Calu3 (cell line): ENCODE data around the gene SPEM2. TPM values are rescaled to one million over a fixed set of nuclear protein-coding genes. Genes with fewer than 3 reads are reported as not detected.
"Not testable (repeated sequence)": the region's sequence is repeated elsewhere in the genome, so short reads cannot be mapped to it uniquely, and the experiment has no call there.

Experiments used
- BruUV-seq: library from RNA; stranded (reverse); fragments of 400-500 nt; replicated peaks from 2 replicates; lab custom pipeline; 2021; lab: Mats Ljungman, UMichigan
- CTCF ChIA-PET: fragments of 300-600 bp; sonication (Branson Sonifier 250); formaldehyde crosslinking; loops from one replicate; lab custom pipeline; 2022; ENCODE audit warnings: antibody characterized with exemption; lab: Charles Lee
- DNase-seq: peaks from one replicate; pipeline ENCODE4 v3.0.0; 2022
- H3K27ac Mint-ChIP-seq: one replicate; pipeline ENCODE4 v1.8.0; 2022; ENCODE audit warnings: mixed read lengths; ENCODE audit not compliant: unreplicated experiment
- H3K27me3 Mint-ChIP-seq: one replicate; pipeline ENCODE4 v1.8.0; 2022; ENCODE audit warnings: mixed read lengths; ENCODE audit not compliant: unreplicated experiment
- H3K36me3 Mint-ChIP-seq: one replicate; pipeline ENCODE4 v1.8.0; 2022; ENCODE audit warnings: mild to moderate bottlenecking, moderate library complexity, mixed read lengths; ENCODE audit not compliant: insufficient read depth, unreplicated experiment
- H3K4me1 Mint-ChIP-seq: one replicate; pipeline ENCODE4 v1.8.0; 2022; ENCODE audit warnings: mild to moderate bottlenecking, low read depth, mixed read lengths; ENCODE audit not compliant: unreplicated experiment
- H3K4me3 Mint-ChIP-seq: one replicate; pipeline ENCODE4 v1.8.0; 2022; ENCODE audit warnings: mild to moderate bottlenecking, low read depth, moderate library complexity, mixed read lengths; ENCODE audit not compliant: unreplicated experiment
- H3K9me3 Mint-ChIP-seq: one replicate; pipeline ENCODE4 v1.8.0; 2022; ENCODE audit warnings: low read depth, mixed read lengths; ENCODE audit not compliant: unreplicated experiment
- intact Hi-C: fragments of 100-400 bp; cut with micrococcal nuclease; formaldehyde crosslinking; loops from one replicate; pipeline ENCODE4 v1.10.0; 2022; ENCODE audit not compliant: unreplicated experiment
- total RNA-seq: library from RNA; stranded (reverse); gene quantifications from 2 replicates; pipeline ENCODE4 v1.2.3, GENCODE V29; 2022
- TF ChIP-seq, protein P1 (sequence below): fragments of 200-600 bp; IDR thresholded peaks from one replicate; pipeline ENCODE4 v1.8.0; 2022; ENCODE audit warnings: antibody characterized with exemption; ENCODE audit not compliant: unreplicated experiment

Gene SPEM2
- total RNA-seq, 1 experiment from 2014 or later: not detected

DNA sequence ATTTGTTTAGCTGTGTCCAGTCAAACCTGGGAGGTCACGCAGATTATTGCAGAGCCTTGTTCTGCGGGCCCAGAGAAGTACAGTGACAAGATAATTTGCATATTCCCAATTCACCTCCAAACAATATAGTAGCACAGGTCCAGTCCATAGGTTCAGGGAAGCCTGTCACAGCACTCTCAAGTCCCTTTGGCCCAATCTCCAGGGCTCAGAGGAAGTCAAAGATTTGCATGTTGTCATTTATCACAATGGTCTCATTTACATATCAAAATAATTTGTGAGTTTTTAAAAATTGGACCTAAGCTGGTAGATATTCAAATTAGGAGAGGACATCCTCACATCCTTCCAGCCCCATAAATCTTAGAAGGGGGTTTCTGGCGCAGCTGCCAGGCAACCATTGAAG, 42.1 kb downstream of the SPEM2 start:
- Mint-ChIP-seq H3K4me1 (no peaks in the 10 kb centered on the region), H3K27me3 (no peaks in the 10 kb centered on the region), H3K27ac (no peak overlapping the region), H3K36me3 (peaks cover 15% of the 10 kb centered on the region), H3K4me3 (no peak overlapping the region), H3K9me3 (no peaks in the 10 kb centered on the region)
- CTCF ChIA-PET: no interaction called here
- intact Hi-C loops: no loop called here
- no TSS peak for BruUV-seq
- DNase-seq: no peak
- TF ChIP-seq, protein P1, sequence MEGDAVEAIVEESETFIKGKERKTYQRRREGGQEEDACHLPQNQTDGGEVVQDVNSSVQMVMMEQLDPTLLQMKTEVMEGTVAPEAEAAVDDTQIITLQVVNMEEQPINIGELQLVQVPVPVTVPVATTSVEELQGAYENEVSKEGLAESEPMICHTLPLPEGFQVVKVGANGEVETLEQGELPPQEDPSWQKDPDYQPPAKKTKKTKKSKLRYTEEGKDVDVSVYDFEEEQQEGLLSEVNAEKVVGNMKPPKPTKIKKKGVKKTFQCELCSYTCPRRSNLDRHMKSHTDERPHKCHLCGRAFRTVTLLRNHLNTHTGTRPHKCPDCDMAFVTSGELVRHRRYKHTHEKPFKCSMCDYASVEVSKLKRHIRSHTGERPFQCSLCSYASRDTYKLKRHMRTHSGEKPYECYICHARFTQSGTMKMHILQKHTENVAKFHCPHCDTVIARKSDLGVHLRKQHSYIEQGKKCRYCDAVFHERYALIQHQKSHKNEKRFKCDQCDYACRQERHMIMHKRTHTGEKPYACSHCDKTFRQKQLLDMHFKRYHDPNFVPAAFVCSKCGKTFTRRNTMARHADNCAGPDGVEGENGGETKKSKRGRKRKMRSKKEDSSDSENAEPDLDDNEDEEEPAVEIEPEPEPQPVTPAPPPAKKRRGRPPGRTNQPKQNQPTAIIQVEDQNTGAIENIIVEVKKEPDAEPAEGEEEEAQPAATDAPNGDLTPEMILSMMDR: no peak

DNA sequence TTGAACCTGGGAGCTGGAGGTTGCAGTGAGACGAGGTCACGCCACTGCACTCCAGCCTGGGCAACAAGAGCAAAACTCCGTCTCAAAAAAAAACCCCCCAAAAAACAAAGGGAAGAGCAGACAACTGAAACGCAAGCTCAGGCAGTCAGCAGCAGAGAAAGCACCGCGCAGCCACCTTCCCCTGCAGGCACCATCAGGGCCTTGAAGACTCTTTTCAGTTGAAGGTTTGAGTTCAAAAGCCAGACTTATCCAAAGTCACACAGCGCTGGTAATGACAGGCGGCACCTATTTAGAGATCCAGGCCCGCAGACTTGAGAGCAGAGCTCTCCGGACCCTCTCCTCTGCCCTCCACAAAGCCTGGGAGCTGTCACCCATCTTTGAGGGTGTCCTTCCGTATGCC, 42.9 kb downstream of the SPEM2 start:
- Mint-ChIP-seq H3K9me3 (no peaks in the 10 kb centered on the region), H3K36me3 (peaks cover 15% of the 10 kb centered on the region), H3K4me3 (no peak overlapping the region), H3K4me1 (no peaks in the 10 kb centered on the region), H3K27ac (no peak overlapping the region), H3K27me3 (no peaks in the 10 kb centered on the region)
- no peak for DNase-seq
- TF ChIP-seq, protein P1: no peak
- BruUV-seq: no TSS peak
- CTCF ChIA-PET: no interaction called here
- intact Hi-C loops: no loop called here

GRCh38 chr17:7468804-7469389, 43.5 kb downstream of the SPEM2 start:
- DNase-seq: no peak
- H3K4me1 Mint-ChIP-seq: no peaks in the 10 kb centered on the region
- no peak overlapping the region for H3K4me3 Mint-ChIP-seq
- peaks cover 15% of the 10 kb centered on the region for H3K36me3 Mint-ChIP-seq
- no TSS peak for BruUV-seq
- CTCF ChIA-PET: no interaction called here
- H3K27me3 Mint-ChIP-seq: no peaks in the 10 kb centered on the region
- intact Hi-C loops: no loop called here
- H3K9me3 Mint-ChIP-seq: no peaks in the 10 kb centered on the region
- TF ChIP-seq, protein P1: no peak
- no peak overlapping the region for H3K27ac Mint-ChIP-seq

GRCh38 chr17:7469843-7470242, 44.4 kb downstream of the SPEM2 start:
- H3K27me3 Mint-ChIP-seq, H3K27ac Mint-ChIP-seq, H3K4me1 Mint-ChIP-seq, H3K4me3 Mint-ChIP-seq, DNase-seq, intact Hi-C loops, BruUV-seq, H3K9me3 Mint-ChIP-seq, CTCF ChIA-PET: not testable (repeated sequence)
- peaks cover 15% of the 10 kb centered on the region for H3K36me3 Mint-ChIP-seq

- H3K4me1 Mint-ChIP-seq, intact Hi-C loops, BruUV-seq, H3K27ac Mint-ChIP-seq, H3K4me3 Mint-ChIP-seq, H3K9me3 Mint-ChIP-seq, CTCF ChIA-PET, H3K27me3 Mint-ChIP-seq, DNase-seq: not testable (repeated sequence)
- H3K36me3 Mint-ChIP-seq: peaks cover 13% of the 10 kb centered on the region
These were observed 45.1 kb downstream of the SPEM2 start for GRCh38 chr17:7470457-7470973.
